HG03460 (cell line): ENCODE results near the gene MYO18B.

Experiments used
- ATAC-seq: cut with Tn5 transposase; IDR thresholded peaks from one replicate; pipeline ENCODE4 v1.9.1; 2021; ENCODE audit not compliant: unreplicated experiment

The MYO18B gene

GRCh38 chr22:25748140-25748539 lies 6.2 kb downstream of the MYO18B start:
- no peak for ATAC-seq

GRCh38 chr22:25748704-25749103 lies 6.7 kb downstream of the MYO18B start:
- no peak for ATAC-seq

GRCh38 chr22:25749420-25750169 lies 7.6 kb downstream of the MYO18B start:
- no peak for ATAC-seq

- no peak for ATAC-seq
Measured at GRCh38 chr22:25750569-25751173, 8.7 kb downstream of the MYO18B start.

- ATAC-seq: no peak
Measured at GRCh38 chr22:25751174-25751581, 9.2 kb downstream of the MYO18B start.

GRCh38 chr22:25752615-25753214 lies 10.7 kb downstream of the MYO18B start:
- no peak for ATAC-seq

- ATAC-seq: no peak
Measured at GRCh38 chr22:25753252-25753651, 11.3 kb downstream of the MYO18B start.

- ATAC-seq: no peak
Measured at GRCh38 chr22:25754527-25755202, 12.7 kb downstream of the MYO18B start.

- no peak for ATAC-seq
Measured at GRCh38 chr22:25757686-25758085, 15.7 kb downstream of the MYO18B start.

- ATAC-seq: no peak
Measured at GRCh38 chr22:25758316-25758715, 16.3 kb downstream of the MYO18B start.

GRCh38 chr22:25759825-25760231 lies 17.8 kb downstream of the MYO18B start:
- no peak for ATAC-seq

- ATAC-seq: no peak
Measured at GRCh38 chr22:25760294-25760693, 18.3 kb downstream of the MYO18B start.

- no peak for ATAC-seq
Measured at GRCh38 chr22:25760848-25761595, 19.0 kb downstream of the MYO18B start.

GRCh38 chr22:25762147-25762546 lies 20.2 kb downstream of the MYO18B start:
- ATAC-seq: no peak

- ATAC-seq: no peak
Measured at GRCh38 chr22:25763239-25763777, 21.3 kb downstream of the MYO18B start.

- ATAC-seq: no peak
Measured at GRCh38 chr22:25764270-25765015, 22.5 kb downstream of the MYO18B start.

GRCh38 chr22:25765016-25765367 lies 23.0 kb downstream of the MYO18B start:
- ATAC-seq: no peak

GRCh38 chr22:25765801-25766200 lies 23.8 kb downstream of the MYO18B start:
- ATAC-seq: no peak

GRCh38 chr22:25766418-25766817 lies 24.4 kb downstream of the MYO18B start:
- no peak for ATAC-seq

GRCh38 chr22:25770333-25770732 lies 28.3 kb downstream of the MYO18B start:
- ATAC-seq: no peak
